Left renal pelvis (tissue), 4 donors: ENCODE data around the gene GSX1. TPM values are rescaled to one million over a fixed set of nuclear protein-coding genes. Genes with fewer than 3 reads are reported as not detected.
"Not testable (repeated sequence)": the region's sequence is repeated elsewhere in the genome, so short reads cannot be mapped to it uniquely, and the experiment has no call there.

Source experiments
- DNase-seq, 4 donors: peaks; one replicate each; pipeline ENCODE4 v3.0.0-alpha.2; 2013; ENCODE audit warnings: low read depth in 4 of 4, low spot score in 3 of 4
- polyA plus RNA-seq, 4 donors: library from polyadenylated mRNA; unstranded; fragments of 120-200 nt; gene quantifications; one replicate each; pipeline ENCODE4 v1.2.1, GENCODE V29; 2013; ENCODE audit not compliant: insufficient read length in 4 of 4

Gene GSX1
- not detected for polyA plus RNA-seq

- peak; percentile 35 to 73 (median 61) for DNase-seq
Observed at GRCh38 chr13:27792393-27793218, at the start of gene GSX1. Gene GSX1 (plus strand): TSS chr13:27792483. CDS start chr13:27792691, 208 bp downstream.

- DNase-seq, result no peak
Observed at GRCh38 chr13:27744801-27745200, 47.5 kb upstream of the GSX1 start.

DNA sequence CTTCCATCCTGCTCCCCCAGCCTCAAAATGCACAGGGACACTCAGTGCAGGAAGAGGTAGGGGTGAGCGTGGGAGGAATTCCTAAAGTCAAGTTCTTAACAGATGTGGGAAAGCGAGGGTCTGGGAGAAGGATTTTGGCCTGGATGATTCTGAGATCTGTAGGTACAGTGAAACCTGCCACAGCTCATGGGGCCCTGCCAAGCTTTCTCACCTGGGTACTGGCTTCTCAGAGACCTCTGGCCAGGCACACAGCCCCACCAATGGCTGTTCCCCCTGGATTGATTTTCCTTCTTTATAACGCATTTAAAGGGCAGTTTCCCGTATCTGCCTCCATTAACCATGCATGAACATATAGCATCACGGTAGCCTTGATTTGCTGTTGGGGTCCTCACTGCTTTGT, 47.0 kb upstream of the GSX1 start:
- no peak for DNase-seq

- not testable (repeated sequence) for DNase-seq
Observed at GRCh38 chr13:27748143-27748542, 44.1 kb upstream of the GSX1 start.

GRCh38 chr13:27751953-27752532, 40.2 kb upstream of the GSX1 start:
- no peak for DNase-seq

GRCh38 chr13:27765650-27766049, 26.6 kb upstream of the GSX1 start:
- DNase-seq, result no peak

DNA sequence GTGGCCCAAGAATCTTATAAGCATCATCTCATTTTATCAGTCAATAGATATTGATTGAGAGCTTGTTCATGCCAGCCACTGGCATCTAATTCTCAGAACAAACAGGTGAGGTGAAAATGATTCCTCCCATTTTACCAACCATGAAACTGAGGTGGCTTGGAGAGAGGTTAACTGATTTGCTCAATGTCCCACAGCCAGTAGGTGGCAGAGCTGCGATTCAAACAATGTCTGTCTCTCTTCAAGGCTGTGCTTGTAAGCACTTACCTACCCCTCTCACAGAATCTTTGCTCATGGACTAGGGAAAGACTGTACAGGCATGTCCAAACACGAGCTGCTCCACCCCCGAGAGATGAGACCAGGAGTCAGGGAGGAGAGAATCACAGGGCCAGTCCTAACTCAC, 21.5 kb upstream of the GSX1 start:
- no peak for DNase-seq

DNA sequence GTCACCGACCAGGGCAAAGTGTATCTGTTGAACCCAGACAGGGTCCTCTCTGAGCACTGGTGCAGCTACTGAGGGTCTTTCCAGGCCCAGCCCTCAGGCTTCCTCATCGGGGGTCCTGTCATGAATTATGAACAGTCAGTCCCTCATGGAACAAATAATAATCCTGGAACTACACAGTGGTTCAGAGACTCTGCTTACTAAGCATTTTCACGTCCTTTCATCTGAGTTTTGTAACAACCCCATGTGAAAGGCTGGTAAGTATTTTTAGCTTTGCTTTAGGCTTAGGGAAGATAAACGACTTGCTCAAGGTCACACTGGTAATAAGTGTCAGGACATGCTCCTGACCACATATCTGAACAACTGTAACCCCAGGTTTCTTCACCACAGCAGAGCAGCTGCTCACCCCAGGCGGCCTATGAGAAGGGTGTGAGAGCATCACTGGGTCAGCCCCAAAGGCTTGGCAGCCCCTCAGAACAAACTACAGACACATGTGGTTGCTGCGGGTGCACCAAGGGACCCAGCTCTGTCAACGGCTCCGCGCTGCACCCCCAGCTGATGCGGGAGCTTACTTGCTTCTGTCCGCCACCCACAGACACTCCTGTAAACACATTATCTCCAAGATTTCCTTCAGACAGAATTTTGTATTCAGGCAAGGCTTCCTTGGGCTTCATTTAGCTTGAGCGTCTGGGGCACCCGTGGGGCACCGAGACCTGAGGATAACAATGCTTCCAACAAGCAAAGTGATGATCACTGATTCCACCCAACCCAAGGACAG, 19.4 kb upstream of the GSX1 start:
- DNase-seq, result no peak

DNA sequence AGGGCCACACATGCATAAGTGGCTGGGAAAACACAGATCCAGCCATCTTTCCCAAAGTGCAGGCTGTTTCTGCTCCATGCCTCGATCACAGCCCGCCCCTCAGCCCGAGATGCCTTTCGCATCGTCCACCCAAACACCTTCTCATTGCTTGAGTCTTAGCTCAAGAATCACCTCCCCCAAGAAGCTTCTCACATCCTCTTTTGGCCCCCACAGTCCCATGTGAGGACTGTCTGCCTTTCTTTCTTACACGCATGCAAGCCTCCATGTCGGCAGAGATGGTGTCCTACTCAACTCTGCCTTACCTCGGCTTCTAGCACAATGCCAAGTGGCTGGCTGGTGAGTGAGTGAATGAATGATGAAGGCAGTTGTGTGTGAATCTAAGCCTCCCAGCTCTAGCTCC, 18.1 kb upstream of the GSX1 start:
- no peak for DNase-seq

DNA sequence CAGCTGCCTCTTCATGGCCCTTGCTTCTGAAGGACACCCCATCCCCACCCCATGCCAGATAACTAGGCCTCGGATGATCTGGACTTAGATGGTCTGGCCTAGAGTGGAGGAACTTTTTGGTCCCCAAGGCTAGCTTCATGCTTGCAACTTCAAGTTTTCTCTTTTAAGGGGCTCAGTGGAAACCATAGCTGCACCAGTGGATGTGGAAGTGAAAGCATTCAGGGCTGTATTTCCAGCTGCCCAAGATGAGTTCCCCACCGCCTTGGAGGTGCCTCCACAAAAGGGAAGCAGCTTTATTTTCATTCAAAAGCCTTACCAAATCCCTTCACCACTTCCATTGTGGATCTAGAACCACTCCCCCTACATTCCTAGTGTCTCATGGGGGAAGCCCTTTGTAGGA, 17.6 kb upstream of the GSX1 start:
- DNase-seq, result no peak

DNA sequence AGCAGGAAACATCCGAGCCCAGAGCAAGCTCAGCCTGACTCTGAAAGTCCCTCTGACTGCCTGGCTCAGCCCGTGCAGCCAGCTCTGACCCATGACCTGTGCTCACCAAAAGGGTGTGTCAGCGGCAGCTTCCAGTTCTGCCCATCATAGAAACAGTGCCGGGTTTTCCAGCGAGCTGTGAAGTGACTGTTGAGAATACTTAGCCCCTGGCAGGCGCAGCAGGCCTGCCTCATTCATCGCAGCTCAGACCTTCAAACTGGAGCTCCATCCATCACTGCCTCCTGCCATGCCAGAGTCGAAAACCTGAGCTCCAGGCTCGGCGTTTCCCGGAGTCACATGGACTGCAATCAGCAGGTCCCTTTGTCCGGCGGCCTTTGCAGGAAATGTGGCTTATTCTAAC, 16.3 kb upstream of the GSX1 start:
- DNase-seq, result no peak

GRCh38 chr13:27782151-27782550, 10.1 kb upstream of the GSX1 start:
- DNase-seq, result no peak

GRCh38 chr13:27783111-27783510, 9.2 kb upstream of the GSX1 start:
- no peak for DNase-seq

DNA sequence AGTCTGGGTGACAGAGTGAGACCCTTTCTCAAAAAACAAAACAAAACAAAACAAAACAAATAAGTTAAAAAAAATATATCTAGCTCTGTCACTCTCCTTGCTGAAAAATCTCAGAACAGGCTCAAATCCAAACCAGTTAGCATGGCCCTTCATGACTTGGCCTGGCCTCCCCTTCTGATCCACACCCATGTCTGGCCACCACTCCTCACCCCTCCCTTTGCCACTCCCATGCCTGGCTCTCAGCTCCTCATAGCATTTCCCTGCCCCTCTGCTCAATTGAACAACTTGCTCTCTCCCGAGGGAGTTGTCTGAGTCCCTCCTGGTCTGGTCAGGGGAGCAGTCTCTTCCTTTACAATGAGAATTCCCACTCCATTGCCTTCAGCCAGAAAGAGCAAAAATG, 4.0 kb upstream of the GSX1 start:
- DNase-seq, result no peak

DNA sequence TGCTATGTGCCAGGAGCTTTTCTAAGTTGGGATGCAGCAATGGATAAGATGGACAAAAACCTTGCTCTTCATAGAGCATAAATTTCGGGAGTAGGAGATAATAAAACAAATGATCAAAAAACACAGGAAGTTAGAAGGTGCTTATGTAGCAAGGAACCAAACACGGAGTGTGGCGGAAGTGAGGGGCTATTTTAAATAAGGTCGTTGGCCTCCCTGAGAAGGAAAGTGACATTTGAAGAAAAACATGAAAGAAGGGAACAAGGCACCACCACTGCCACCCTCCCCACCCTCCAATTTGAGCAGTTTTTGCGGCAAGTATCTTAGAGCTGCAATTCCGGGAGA, 3.2 kb upstream of the GSX1 start:
- DNase-seq, result no peak

- no peak for DNase-seq
Observed at GRCh38 chr13:27789495-27790303, 2.6 kb upstream of the GSX1 start.

- DNase-seq, result no peak
Observed at GRCh38 chr13:27790523-27790922, 1.8 kb upstream of the GSX1 start.

DNA sequence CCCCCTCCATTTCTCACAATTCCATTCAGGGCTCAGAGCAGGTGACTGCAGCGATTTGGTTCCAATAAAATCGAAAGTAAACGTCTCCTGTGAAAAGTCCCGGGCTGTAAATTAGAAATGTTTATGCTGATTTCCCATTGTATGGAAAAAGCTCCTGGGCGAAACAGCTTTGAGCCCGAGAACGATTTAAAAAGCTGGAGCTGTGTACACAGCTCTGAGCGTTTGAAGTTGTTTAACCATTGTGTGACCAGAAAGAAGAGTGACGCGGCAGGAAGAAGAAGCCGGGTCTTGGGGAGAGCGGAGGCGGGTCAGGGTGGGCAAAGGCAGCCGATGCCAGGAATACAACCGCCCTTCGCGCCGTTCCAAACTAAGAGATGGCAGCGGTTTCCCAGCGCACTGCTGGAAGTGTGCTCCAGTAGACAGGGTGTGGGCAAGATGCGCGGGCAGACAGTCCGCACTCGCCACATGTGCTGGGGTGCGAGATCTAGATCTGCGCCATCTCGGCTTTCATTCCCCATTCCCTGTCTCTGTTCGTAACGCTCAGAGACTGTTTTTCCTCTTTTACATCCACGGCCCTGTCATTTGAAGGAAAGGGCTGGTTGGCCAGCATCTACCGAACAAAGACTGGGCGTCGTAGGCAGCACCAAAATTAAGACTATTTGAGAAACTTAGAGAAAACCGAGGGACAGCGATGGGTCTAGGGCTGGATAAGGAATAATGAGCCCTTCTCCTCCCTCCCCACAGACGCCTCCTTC, 960 bp upstream of the GSX1 start:
- no peak for DNase-seq

GRCh38 chr13:27791901-27792392, 336 bp upstream of the GSX1 start:
- no peak for DNase-seq
